Hepatocyte (in vitro differentiated cells): ENCODE measurements around the gene BHLHE23.

Source experiments
- CTCF ChIP-seq: fragments of 200-600 bp; sonication (generic); IDR thresholded peaks from 2 replicates; pipeline ENCODE4 v1.5.1; 2016; ENCODE audit warnings: antibody characterized with exemption, mild to moderate bottlenecking; ENCODE audit not compliant: poor library complexity
- EZH2 ChIP-seq: fragments of 200-600 bp; sonication (generic); IDR thresholded peaks from 2 replicates; pipeline ENCODE4 v1.6.1; 2016; ENCODE audit warnings: antibody characterized with exemption, mild to moderate bottlenecking, borderline replicate concordance

DNA sequence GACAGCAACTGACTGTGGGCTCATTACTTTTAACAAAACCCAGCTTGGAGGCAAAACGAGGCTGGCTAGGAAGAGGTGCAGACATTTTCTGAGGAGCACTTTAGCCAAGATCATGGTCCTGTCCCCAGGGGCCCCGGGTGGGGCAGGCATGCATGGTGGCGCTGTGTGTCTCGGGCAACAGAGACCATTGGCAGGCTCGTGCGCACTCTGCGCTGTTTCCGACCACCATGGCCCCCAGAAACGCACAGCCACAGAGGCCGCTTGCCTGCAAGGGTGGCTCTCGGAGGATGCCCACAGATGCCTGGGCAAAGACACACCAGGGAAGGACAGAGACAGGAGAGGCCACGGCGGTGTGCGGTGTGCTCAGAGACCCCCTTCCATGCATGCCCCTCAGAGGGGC lies 6.7 kb downstream of the BHLHE23 start:
- TF ChIP-seq EZH2 = no peak
- no peak for TF ChIP-seq CTCF
